Choroid plexus epithelial cell (primary cell): ENCODE results near the gene CECR2.

ENCODE experiments used
- DNase-seq: peaks from one replicate; pipeline ENCODE4 v3.0.0-alpha.2; 2010; ENCODE audit warnings: low read depth
- H3K4me3 ChIP-seq: 2 replicates; pipeline ENCODE4 v1.5.1; 2011; ENCODE audit warnings: low read depth, mild to moderate bottlenecking, control low read depth, low read length, moderate library complexity
- CTCF ChIP-seq: conservative IDR thresholded peaks from 2 replicates; pipeline ENCODE4 v1.5.1; 2011; ENCODE audit warnings: low read depth, mild to moderate bottlenecking, control low read depth, inconsistent platforms, low read length, moderate library complexity

CECR2 gene

GRCh38 chr22:17397756-17398547 lies 28.7 kb downstream of the CECR2 start:
- DNase-seq = no peak
- H3K4me3 ChIP-seq = no peak overlapping the region
- TF ChIP-seq CTCF = no peak

GRCh38 chr22:17400305-17400704 lies 31.0 kb downstream of the CECR2 start:
- H3K4me3 ChIP-seq = no peak overlapping the region
- no peak for TF ChIP-seq CTCF
- DNase-seq = no peak

GRCh38 chr22:17401728-17402127 lies 32.5 kb downstream of the CECR2 start:
- TF ChIP-seq CTCF = no peak
- no peak overlapping the region for H3K4me3 ChIP-seq
- no peak for DNase-seq

GRCh38 chr22:17402293-17402692 lies 33.0 kb downstream of the CECR2 start:
- no peak overlapping the region for H3K4me3 ChIP-seq
- no peak for DNase-seq
- no peak for TF ChIP-seq CTCF

- H3K4me3 ChIP-seq = no peak overlapping the region
- no peak for DNase-seq
- TF ChIP-seq CTCF = no peak
Observed at GRCh38 chr22:17403906-17404305, 34.6 kb downstream of the CECR2 start.

- DNase-seq = peak; percentile 53
- TF ChIP-seq CTCF = no peak
- no peak overlapping the region for H3K4me3 ChIP-seq
Observed at GRCh38 chr22:17407643-17408042, 38.4 kb downstream of the CECR2 start.

GRCh38 chr22:17410576-17410975 lies 41.3 kb downstream of the CECR2 start:
- DNase-seq = peak; percentile 36
- no peak overlapping the region for H3K4me3 ChIP-seq
- TF ChIP-seq CTCF = no peak
